CD4-positive, alpha-beta T cell treated with Interleukin-21 for 1 hour (primary cell): ENCODE measurements around the gene FBXL22.
A peak's percentile ranks its signal among the peaks of the same experiment; 100 is the strongest.

ENCODE experiments used
- DNase-seq: peaks from one replicate; pipeline ENCODE4 v3.0.0-alpha.2; 2020

The FBXL22 gene, protein sequence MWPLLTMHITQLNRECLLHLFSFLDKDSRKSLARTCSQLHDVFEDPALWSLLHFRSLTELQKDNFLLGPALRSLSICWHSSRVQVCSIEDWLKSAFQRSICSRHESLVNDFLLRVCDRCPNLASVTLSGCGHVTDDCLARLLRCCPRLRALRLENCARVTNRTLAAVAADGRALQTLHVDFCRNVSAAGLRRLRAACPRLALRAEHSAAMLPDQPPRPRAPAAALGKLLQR

DNA sequence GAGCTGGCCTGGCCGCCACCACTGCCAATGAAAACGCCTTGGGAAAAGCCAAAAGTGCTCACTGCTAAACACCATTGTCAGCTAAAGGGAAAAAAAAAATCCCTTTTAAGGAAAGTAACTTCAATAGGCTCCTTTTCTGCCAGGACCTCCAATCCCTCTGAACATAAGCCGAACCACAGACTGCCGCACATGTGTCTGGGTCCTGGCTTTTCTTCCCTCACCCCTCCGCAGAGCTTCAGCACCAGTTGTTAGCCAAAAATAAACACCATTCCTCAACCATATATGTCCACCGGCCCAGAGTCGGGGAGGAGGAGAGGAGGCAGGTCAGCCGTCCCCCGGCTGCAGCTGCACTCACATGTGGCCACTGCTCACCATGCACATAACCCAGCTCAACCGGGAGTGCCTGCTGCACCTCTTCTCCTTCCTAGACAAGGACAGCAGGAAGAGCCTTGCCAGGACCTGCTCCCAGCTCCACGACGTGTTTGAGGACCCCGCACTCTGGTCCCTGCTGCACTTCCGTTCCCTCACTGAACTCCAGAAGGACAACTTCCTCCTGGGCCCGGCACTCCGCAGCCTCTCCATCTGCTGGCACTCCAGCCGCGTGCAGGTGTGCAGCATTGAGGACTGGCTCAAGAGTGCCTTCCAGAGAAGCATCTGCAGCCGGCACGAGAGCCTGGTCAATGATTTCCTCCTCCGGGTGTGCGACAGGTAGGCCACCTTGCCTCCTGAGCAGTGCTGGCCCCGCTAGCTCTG is at the start of gene FBXL22:
Gene FBXL22, plus strand, starts transcription at position 350 of the 753 bp plus-strand sequence. Its CDS starts 6 bp downstream, at position 356.
- DNase-seq = no peak

DNA sequence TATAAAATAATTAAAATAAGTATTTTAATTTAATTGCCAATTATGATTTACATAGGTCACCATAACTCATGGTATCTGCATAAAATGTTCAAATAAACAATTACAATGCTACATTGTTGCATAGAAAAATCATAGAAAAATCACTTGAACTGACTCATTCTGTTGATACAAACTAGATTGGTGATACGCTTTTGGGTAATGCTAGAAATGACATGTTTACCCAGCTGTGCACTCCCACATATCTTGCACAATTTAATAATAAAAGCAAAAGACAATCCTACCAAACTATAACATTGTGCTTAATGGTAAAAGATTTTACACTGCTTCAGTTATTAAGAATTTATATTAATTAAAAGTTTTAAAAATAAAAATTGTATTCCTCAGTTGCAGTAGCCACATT is 45.8 kb upstream of the FBXL22 start:
- no peak for DNase-seq

DNA sequence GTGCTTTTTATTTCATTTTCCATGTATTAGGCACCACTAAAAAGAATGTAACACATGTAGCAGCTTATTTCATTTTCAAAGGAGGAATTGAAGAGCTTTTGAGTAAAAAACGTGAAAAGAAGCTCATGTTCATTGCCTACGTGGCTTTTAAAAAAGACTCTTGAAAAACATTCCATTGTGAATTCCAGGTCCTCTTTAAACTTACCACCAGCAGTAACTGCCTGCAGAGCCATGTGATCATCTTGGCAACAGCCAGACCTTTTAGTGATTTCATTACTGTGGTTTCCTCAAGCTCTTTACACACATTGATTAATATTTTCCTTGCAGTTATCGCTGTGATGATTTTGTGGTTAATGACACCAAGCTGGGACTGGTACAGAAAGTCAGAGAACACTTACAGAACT is 43.8 kb upstream of the FBXL22 start:
- peak; percentile 20 for DNase-seq

DNA sequence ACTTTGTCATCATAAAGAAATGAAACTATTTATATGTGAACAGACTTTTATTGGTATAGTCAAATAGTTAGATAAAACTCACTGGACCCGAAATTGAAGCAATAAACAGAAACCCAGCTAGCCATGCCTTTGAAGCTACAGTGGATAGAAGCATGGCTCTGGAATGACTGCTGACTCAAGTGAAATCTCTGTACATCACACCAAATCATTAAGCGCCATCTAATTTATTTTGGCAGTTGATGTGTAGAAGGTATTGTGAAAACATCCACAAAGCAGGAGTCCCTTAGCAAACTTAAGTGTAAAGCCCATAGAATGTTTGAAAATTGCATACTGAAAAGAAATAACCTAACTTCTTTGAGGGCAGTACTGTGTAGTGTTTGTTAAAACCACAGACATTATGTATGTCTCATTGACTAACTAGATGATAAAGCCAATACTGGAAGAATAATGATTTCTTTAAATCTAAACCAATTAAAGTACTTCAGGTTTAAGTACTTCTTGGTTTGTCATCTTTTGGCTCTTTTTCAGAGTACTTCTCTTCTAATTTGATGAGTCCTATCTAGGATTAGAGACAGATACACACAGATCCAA is 42.8 kb upstream of the FBXL22 start:
- DNase-seq = no peak

DNA sequence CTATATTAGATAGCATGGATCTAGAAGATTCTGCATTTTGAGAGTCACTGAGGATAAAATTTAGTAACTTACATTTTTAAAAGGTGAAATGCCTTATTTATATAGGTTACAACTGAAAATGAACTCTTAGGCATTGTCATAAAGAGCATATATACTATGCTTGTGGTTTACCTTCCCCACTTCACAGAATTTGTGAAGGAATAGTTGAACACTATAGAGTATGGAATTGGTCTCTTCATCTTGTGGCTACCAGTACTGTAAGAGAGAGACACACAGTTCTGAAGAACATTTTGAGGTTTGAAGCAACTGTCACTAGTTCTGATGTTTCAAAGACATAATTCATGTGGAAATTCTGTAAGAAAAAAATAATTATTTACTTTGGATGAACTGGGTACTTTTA is 41.7 kb upstream of the FBXL22 start:
- no peak for DNase-seq

DNA sequence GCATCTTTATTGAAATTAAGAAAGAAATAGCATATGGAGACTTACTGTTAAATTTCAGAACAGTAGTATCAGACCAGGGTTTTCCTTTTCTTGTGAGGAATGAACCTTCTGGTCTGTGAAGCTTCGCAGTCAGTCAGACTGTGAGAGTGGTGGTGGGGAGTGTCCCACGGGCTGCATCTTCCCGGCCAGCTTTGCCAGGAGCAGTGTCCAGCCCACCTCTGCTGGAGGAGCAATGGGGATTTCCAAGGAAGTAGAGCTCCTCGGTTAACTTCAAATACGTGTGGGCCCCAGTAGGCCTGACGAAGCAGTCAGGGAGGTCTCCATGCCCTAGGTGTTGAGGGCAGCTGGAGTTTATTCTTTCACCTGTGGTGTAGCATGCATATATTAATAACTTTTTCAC is 40.9 kb upstream of the FBXL22 start:
- DNase-seq = no peak

DNA sequence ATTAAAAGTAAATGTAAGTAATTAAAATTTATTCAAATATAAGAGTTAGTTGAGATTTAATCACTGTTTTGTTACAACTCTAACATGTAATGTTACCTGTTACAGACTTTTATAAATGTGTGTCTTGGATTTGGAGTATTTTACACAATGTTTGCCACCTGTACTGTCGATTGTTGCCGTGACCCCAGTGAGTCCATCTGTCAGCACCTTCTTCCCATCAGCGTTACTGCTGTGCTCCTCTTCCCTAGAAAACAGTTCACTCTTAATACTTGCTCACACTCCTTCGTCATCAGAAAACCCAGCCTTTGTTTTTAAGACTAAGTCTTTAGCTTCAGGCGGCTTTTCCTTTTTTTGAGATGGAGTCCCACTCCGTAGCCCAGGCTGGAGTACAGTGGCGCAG is 40.5 kb upstream of the FBXL22 start:
- DNase-seq = no peak

DNA sequence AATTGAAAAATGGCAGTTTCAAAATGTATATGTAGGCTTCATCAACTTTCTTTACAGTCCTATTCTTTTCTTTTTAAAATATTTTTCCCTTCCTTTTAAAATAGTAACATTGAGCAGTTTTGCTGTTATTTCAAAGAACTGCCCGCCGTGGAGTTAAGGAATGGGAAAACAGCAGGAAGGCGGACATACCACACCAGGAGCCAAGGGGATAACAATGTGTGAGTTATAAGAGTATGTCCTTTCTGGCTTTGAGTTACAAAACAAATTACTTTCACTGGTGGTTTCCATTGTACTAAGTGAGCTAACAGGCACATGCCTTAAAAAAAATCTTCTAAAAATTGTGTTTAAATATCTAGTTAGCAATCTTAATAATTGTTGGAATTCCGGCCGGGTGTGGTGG is 37.4 kb upstream of the FBXL22 start:
- DNase-seq = no peak

DNA sequence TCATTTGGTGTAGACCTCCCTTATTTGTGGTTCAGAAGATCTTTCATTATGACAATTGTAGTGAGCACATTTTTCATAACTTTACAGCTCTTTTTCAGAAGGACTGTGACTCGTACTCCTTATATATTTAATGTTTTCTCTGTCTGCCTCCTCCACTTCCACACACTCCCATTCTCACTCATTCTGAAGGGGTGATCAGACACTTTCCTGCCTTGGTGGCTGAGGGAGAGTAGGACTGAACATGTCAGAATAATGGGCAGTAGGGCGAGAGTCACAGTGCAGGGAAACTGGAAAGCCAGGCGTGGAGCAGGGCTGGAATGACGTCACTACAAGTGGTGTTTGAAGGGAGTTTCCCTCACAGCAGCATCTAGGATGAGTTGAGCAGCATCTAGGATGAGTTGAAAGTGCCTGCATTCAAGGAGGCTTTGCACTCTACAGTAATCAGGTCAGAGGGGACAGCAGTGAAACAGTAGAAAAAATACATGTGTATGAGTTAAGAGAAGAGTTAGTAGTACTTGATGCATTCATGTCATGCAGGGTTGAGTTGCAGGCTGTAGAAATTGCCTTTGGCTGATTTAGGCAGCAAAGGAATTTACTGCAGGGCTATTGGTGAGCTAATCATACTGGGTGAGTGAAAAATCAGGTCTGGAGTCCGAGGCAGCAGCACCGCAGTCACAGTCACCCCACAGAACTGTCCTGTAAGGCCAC is 36.3 kb upstream of the FBXL22 start:
- DNase-seq = no peak

DNA sequence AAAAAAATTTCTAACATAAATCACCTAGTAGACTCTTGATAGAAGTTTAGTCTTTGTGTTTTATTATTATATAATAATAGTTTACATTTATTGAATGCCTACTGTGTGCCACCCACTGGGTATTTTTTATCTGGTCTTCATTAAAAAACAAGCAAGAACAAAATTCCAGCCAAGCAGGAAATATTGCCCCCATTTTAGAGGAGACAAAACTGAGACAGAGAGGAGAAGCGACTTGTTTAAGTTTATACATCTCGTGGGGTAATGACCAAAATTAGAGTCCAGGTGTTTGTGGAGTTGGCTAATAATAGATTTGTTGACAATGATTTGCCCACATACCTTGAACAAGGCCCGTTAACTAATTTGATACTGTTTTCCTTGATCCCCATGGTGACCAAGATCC is 33.1 kb upstream of the FBXL22 start:
- no peak for DNase-seq

DNA sequence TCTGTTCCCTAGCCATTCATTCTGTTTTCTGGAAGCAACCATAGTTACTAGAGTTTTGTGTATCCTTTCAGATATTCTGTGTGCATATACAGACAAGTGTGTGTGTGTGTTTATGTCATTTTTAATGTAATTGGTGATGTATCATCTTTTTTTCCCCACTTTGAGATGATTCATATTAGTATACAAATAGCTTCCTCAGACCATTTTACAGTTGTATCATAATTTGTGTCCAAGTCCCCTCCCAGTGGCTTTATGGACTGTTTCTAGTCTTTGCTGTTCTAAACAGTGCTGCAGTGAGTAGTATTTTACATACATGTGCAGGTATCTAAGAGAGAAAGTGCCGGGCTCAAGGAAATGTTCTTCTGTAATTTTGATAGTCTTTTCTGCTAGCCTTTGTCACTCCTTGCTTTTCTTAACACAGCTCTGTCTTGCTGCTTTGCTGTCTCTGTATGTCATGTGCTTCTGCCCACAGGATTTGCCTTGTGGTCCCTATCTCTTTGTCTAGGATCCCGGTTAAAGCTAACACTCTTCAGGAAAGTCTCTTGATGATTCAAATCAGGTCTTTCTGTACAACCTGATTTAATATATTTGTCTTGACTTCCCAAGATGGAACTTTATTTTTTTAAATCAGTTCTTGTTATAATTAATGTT is 31.5 kb upstream of the FBXL22 start:
- no peak for DNase-seq

DNA sequence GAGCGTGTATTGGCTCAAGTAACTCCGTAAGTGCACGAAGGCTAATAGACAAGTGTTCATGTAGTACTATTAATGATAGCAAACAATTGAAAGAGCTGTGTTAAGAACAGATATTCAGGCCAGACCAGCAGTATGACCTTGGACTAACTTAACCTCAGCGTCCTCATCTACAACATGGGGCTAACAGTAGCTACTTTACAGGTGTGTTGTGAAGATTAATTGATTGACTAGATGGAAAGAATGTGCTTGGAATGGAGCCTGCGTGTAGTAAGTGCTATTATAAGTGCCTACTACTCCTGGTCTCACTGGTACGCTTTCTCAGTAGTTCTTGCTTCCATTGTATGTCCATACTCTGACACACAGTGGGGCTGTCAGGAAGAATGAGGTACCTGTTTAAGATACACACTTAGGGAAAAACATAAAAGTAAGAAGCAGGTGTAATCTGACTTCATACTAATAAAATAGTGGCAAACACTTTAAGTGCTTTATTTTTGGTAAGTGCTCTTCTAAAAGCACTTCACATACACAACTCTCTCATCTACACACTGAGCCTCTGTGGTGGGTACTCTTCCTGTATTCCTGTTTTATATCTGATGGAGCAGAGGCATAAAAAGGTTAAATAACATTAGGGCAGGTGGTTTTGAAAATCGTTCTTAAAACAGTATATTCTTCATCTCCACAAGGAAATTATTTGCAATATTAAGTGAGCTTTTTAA is 24.3 kb upstream of the FBXL22 start:
- DNase-seq = no peak

DNA sequence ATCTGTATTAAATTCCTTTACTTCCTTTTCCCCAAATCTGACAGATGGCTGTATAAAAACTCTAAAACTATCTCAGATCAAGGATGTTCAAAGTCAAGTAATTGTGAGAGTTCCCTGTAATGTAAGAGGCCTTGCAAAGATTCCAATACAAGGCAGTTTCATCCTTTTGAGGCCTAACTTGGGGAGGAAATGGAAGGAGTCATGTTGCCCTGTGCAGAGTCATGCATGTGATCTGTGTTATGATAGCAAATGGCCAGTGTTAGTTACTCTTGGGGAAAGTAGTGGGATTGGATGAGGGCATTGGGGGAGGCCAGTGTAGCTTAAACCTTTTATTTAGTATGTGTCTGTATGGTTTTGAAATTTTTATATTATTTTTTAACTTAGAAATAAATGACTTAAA is 23.7 kb upstream of the FBXL22 start:
- no peak for DNase-seq

DNA sequence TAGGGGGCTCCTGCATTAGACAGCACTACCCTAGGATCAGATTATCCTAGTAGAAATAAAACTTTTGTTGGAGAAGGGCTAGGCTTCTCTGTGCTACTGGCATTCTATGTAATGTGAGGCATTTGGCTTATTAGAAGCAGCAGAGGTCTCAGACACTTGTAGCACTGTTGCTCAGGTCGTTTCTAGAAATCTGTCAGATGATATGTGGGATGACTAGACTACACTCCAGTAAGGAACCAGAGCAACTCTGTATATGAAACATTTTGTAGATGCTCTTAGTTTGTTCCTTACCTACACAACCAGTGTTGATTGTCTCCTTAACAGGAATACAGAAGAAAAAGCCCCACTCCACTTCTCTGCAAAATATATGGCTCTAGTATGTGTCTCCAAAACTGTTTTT is 21.9 kb upstream of the FBXL22 start:
- DNase-seq = no peak

DNA sequence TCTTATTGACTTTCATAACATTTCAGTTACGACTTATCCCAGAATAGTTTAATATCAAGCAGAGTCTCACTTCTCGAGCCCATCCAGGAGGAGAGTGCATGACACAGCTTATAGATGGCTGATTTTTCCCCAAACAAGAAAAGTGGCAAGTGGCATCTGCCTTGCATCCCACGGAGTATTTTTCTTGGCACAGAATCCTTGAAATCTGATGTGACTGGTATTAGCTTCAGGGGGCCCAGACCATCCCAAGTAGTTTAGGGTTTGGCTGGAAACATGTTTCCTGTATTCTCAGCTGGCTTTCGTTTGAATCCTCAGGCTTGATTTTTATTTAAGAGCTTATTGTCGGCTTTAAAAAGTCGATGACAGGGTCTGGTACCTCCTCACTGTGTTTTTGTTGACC is 20.7 kb upstream of the FBXL22 start:
- DNase-seq = no peak

DNA sequence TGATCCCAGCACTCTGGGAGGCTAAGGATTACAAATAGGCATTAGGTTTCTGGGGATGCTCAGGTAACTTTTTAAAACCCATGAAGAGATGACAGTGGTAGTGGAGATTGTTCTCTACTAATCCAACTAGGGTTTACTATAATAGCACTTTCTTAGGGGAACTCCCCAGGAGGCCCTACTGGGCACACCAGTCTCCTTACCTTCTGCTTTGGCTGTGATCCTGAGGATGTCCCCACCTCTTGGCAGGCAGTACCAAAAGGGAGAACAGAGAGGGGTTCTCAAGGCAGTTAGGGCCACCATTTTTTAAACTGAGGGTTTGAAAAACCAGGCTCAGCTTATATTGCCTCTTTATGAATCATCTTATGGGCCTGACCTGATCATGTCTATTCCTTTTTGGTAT is 15.0 kb upstream of the FBXL22 start:
- no peak for DNase-seq

DNA sequence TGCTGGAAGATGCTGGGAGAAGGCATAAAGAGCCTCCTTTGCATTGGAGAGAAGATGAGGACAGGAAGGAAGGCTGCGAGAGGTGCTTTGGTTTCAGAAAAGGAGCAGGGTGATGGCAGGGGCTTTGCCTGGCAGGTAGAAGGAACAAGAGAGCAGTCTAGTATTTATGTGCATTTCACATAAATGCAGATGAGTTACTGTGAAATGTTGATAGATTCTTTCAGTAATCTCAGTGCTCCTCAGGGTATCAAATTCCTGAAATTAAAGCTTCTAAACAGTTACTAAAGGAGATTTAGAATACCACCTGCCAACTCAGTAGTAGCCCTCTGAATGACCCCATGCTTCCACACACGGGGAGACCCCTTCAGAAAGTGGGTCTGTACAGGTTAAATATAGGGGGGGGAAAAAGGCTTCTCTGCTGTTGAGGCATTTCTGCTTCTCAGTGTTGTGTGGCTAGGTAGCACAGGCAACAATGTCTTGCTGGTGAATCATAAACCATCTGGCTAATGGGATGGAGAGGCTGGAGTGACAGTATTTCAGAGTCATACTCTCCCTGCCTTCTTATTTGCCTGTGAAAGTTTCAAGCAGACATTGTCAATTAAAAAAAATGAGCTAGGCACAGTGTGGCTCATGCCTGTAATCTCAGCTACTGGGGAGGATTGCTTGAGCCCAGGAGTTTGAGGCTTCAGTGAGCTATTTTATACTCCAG is 14.3 kb upstream of the FBXL22 start:
- no peak for DNase-seq

DNA sequence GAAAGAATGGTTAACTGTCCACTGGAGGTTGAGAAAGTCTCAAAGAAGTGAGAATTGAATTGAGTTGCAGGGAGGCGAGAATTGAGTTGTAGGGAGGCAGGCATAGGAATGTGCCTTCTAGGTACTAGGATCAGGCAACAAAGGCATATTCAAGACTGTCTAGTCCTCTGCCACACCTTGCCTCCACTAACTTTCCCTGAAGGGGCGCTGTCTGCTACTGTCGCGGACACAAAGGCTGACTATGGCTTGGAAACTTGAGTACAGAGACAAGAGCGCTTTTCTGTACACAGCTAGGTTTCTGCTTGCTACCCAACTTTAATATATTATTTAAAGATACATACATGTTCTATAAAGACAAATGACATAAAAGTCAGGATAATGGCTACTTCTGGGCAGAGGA is 10.4 kb upstream of the FBXL22 start:
- DNase-seq = no peak

DNA sequence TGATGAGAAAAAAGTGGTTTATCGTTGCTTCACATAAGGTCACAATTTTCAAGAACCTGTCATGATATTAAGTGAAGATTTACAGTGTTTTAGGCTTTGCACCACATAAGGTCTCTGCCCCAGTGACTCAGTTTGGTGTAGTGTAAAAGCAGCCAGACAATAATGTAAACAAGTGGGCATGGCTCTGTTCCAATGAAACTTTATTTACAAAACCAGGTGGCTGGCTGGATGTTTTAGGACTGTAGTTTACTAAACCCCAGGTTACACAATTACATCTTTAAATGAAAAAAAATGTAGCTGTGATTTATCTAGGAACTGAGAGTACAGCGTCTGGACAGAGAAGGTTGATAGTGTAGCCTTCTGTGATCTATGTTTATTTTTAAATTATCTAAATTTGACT is 9.7 kb upstream of the FBXL22 start:
- no peak for DNase-seq

DNA sequence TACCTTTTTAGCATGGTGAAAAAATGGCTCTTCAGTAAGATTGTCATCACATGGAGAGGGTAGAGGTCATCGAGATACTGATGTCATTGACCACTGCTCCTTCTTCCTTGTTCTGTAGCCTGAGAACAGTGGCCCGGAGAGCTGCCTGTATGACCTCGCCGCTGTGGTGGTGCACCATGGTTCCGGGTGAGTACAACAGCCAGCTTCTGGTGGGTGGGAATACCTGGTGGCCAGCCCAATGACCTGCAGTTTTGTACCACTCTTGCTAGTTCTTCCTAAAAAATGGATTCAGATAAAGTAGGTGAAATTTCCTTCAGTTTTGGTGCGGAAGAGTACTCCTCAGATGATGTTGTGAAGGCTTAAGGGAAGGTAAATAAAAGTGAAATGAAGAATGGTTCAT is 8.4 kb upstream of the FBXL22 start:
- no peak for DNase-seq

DNA sequence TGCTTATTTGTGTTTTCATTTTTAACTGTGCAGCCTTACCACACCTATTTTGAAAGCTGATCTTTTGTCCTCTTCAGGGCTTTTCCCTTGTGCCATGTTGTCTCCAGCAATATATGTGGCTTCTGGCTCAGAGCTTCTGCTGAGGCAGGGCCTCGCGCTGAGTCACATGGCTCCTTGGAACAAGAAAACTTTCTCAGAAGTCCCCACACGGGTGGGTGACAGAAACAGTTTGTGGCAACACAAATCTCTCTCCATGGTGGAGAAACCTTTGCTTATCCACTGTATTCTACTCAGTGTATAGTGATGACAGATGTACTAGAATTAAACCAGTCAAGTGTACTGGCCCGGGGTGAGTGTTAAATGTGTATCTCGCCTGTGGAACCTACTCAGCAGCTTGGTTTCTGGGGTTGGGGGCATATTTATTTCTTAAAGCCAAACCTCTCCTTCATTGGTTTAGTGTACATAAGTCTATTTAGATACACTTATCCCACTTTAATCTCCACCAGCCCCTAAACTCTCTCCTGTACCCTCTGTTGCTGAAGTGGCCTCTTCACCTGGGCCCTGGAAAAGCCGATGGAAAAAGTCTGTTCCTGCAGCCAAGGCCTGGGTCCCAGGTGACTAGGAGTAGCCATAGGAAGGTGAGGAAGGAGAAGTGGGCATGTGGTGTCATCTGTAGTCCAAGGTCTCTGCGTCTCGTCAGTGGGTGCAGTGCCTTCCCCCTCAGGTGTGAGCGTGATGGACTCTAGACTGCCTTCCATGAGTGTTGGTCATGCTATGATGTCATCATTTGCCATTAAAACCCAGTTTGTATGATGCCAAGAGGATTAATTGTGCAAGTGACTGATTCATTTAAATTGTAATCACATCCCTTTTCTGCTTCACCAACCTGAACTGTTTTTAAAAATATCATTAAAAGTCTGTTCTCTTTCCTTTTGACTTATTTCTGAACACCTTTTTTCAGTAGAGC is 3.2 kb upstream of the FBXL22 start:
- no peak for DNase-seq
